Epithelial cell of proximal tubule (primary cell): ENCODE data around the gene TENM4. TPM values are rescaled to one million over a fixed set of nuclear protein-coding genes. Genes with fewer than 3 reads are reported as not detected.

ENCODE experiments used
- DNase-seq: peaks from one replicate; pipeline ENCODE4 v3.0.0-alpha.2; 2011; ENCODE audit warnings: low read depth
- H3K4me3 ChIP-seq: 2 replicates; pipeline ENCODE4 v1.5.1; 2011; ENCODE audit warnings: low read depth, mild to moderate bottlenecking, low read length
- total RNA-seq: library from RNA; depleted of rRNA; stranded (reverse); fragments of >200 nt; gene quantifications from 2 replicates; pipeline ENCODE4 v1.2.3, GENCODE V29; 2015
- TF ChIP-seq, protein P1 (sequence below): conservative IDR thresholded peaks from 2 replicates; pipeline ENCODE4 v1.5.1; 2012; ENCODE audit warnings: low read depth, mild to moderate bottlenecking, low read length

The TENM4 gene
- total RNA-seq: 12.6 and 22.2 TPM in 2 replicates

DNA sequence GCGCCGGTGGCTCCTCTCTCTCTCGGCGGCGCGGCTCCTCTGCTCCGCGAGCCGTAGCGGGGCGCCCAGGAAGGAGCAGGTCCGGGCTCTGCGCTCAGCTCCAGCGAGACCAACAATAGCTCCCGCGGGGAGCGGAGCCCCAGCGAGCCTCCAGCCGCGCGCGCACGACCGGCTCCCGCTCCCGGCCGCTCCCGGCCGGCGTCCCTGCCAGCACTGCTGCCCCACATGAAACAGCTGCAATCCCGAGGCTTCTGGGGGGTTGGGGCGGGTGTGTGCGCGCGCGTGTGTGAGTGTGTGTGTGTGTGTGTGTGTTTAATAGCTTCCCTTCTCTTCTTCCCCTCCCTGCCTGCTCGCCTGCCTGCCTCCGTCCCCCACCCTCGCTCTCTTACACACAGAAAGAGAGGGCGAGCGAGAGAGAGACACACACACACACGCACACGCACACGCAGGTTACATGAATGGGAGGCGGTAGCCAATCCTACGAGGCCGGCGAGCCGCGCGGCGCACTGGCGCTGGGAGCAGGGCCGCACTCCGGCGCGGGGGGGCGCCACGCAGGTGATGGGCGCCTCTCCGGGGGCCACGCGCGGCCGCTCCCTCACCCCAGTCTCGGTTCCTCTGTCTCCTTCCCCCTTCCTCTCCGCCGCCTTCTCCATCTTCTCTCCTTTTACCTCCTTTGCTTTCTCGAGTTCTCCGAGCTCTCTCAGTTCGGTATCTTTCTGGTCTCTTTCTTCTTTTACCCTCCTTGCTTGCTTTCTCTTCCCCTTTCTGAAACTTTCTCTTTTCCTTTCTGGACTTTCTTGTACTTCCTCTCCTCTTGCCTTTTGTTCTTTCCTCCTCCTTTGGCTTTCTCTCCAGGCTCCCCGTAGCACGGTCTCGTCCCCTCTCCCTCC is at the start of gene TENM4:
Gene TENM4, minus strand, starts transcription at position 460 of the 890 bp plus-strand sequence. CDS start 371,086 bp downstream, outside the sequence.
- no peak for DNase-seq
- TF ChIP-seq, protein P1, sequence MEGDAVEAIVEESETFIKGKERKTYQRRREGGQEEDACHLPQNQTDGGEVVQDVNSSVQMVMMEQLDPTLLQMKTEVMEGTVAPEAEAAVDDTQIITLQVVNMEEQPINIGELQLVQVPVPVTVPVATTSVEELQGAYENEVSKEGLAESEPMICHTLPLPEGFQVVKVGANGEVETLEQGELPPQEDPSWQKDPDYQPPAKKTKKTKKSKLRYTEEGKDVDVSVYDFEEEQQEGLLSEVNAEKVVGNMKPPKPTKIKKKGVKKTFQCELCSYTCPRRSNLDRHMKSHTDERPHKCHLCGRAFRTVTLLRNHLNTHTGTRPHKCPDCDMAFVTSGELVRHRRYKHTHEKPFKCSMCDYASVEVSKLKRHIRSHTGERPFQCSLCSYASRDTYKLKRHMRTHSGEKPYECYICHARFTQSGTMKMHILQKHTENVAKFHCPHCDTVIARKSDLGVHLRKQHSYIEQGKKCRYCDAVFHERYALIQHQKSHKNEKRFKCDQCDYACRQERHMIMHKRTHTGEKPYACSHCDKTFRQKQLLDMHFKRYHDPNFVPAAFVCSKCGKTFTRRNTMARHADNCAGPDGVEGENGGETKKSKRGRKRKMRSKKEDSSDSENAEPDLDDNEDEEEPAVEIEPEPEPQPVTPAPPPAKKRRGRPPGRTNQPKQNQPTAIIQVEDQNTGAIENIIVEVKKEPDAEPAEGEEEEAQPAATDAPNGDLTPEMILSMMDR: peak; percentile 43
- peak within 1 kb of the TSS; percentile 91 for H3K4me3 ChIP-seq

DNA sequence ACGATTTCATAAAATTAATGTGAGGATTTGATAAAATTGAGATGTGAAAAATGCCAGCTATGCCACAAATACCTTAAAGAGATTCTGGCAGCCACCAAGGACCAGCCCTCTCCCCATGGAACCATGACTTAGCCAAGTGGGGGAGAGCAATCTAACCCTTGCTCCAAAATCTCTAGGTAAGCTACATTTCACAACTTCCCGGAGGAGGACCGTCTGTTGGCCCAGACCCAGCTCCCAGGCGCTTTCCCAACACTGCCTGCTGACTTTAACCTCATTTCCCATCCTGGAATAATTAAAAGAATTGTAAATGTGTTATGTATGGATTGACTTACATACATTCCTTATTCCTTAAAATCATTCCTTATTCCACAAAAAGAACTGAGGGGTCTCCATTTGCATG is 47.5 kb upstream of the TENM4 start:
- no peak overlapping the region for H3K4me3 ChIP-seq
- DNase-seq: no peak
- TF ChIP-seq, protein P1: no peak

DNA sequence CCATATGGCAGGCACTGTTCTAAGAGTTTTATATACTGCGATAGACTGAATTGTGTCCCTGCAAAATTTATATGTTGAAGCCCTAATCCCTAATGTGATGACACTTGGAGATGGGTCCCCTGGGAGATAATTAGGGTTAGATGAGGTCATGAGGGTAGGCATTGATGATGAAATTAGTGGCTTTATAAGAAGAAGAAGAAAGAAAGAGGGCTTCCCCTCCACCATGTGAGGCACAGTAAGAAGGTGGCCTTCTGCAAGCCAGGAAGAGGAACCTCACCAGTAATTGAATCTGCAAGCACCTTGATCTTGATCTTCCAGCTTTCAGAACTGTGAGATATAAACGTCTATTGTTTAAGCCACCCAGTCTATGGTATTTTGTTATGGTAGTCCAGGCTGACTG is 46.6 kb upstream of the TENM4 start:
- H3K4me3 ChIP-seq: no peak overlapping the region
- DNase-seq: no peak
- TF ChIP-seq, protein P1: no peak

DNA sequence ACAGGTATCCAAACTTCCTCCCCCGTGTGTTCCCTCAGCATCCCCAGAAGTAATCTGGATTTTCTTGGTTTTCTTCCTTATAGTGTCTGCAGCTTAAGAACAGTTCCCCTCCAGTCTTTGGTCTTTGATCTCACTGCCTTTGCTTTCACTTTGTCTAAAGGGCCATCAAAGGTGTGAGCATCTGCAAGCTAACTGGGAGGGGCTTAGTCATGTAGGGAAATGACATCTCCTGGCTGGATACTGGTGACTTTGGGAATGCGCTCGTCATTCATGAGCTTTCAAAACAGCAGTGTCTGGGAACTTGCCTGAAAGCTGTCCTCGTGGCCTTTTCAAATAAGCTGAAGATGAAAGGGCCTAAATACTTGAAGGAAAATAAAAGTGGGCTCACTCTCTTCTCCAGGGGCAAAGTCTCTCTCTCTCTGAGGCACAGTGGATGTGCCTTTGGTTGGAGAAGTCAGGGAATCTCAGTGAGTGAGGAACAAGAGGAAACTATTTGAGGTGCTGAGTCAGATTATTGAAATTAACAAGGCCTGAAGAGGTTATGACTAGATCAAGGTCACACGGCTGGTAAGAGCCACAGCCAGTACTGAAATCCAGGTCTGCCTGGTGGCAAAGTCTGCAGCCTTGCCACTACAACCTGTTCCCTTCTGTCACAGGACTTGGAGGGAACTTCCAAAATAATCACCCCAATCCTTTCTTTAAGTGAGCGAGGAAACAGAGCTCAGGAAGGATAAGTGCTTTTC is 45.6 kb upstream of the TENM4 start:
- no peak overlapping the region for H3K4me3 ChIP-seq
- TF ChIP-seq, protein P1: no peak
- DNase-seq: no peak

DNA sequence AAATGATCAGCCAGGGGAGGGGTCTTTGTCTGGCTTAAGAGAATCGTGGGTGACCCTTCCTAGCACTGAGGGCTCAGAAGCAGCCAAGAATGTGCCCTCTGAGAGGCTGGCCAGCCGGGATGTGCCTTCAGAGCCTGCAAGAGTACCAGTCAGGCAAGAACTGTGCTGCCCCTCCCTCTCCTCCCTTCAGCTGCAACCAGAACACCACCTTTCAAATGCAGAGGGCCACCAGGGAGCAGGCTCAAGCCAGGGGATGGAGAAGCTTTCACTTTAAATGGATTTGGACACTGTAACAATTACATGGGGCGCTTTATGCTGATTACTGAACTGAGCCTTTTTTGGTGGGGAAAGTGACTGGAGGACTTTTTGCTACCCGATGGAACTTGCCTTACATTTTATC is 44.9 kb upstream of the TENM4 start:
- DNase-seq: no peak
- H3K4me3 ChIP-seq: no peak overlapping the region
- TF ChIP-seq, protein P1: no peak

DNA sequence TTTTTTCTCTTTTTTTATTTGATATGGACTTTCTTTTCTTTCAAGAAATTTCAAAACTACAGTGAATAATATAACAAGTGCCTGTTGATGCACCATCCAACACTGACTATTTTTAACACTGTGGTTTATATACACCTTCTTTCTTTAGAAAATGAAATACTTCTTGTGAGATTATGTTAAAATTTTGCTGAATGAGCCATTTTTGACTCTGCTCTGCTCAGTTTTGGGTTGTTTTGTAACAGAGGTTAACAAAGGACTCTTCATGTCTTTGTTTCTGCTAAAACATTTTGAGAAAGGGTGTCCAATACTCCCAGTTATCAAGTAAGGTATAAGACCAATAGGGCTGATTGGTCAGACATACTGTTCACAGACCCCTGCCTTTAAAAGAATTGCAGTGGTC is 44.0 kb upstream of the TENM4 start:
- TF ChIP-seq, protein P1: no peak
- DNase-seq: no peak
- H3K4me3 ChIP-seq: no peak overlapping the region
